GM19455 (cell line): ENCODE data around the gene ADGRB3.
"Not testable (repeated sequence)": the region's sequence is repeated elsewhere in the genome, so short reads cannot be mapped to it uniquely, and the experiment has no call there.

Experiments used
- ATAC-seq: cut with Tn5 transposase; IDR thresholded peaks from one replicate; pipeline ENCODE4 v1.9.1; 2021; ENCODE audit not compliant: unreplicated experiment

Gene ADGRB3

DNA sequence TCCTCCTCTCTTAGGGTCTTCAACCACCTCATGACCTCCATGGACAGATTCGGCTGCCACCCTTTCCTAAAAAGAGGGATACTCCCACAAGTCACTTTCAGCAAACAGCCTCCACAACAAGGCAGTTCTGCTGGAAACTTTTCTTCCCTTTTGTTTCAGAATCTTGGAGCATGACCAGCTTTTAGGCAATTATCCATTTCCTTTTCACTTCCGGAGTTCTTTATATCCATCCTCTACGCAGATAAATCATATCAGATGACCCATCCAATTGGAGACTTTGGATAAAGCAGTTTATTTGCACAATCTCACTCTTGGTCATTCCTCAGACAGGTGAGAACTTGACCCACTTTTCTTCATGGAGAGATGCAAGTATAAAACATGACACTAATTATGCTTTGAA is 763.2 kb downstream of the ADGRB3 start:
- no peak for ATAC-seq

DNA sequence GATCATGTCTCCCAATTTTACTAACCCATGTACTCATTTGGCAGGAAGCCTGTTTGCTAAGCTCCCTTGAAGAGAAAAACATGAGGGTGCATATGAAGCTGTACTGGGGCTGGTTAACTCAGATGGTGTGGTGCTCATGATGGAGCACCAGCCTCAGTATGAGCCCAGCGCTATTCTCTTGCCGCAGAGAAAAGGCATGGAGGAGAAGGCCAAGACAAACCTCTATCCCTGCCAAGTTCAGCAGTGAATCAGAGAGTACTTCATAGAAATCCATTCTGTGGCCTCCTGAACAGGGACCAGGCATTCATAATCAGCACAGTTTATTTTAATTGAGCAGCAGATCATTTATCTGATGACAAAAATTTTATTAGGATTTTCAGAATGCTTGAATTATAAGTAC is 763.6 kb downstream of the ADGRB3 start:
- no peak for ATAC-seq

DNA sequence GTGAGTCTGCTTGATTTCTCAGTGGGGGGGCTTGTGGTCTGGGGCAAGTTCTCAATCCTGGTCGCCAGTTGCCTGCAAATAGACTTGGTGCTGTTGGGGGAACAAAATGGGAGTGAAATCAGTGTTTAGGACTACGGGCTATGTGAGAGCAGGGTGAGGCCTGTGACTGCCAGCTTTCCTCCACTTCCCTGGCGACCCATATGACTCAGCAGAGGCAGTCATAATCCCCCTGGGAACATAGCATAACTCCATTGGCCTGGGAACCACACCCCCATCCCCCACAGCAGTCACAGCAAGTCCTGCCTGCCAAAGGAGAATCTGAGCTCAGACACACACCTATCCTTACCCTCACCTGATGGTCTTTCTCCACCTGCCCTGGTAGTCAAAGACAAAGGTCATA is 773.8 kb downstream of the ADGRB3 start:
- ATAC-seq: no peak

DNA sequence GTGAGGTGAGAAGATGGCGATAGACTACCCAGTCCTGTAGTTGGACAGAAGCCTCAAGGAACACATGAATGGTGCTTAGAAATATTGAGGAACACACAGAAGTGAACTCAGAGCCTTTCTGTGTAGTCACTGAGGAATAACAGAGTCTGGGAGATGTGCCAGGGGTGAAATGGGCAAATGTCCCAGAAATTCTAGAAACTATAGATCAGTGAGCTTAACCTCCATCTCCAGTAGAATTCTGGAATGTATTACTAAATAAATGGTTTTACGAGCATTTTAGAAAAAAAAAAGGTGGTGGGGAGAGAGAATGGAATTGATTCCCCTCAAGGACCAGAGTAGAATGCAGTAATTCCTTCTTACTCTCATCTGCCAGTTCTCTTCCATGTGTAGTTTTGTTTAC is 781.7 kb downstream of the ADGRB3 start:
- no peak for ATAC-seq

DNA sequence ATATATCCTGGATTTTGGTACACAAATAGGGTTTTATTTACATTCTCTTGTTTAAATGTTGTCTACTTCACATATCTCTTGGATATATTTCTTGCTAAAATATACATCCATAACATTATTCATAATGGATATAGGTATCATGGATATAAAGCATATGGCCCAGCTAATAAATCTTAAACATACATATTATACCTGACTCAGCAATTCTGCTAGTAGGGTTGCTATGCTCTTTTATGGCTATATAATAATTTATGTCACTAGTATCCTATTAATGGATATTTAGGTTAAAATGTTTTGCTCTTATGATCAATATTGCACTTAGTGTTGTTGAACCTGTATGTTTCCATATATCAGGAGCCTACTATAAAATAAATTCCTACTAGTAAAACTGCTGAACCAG is 786.2 kb downstream of the ADGRB3 start:
- no peak for ATAC-seq

DNA sequence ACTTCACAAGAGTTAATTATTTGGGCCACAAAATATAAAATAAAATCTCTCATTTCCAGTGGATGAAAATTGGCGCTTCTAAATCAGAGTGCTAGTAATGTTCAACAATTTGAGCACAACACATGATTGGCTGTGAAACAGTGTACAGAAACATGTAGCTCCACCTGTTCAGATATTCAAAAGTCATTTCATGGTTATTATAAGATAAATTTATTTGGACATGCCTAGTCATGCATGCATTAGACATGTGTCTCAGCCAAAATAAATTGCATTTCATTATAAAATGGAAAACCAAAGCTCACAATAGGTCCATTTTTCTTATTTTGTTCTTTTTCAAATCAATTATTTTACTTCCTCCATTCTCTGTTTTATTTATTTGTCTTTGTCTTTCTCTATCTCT is 786.9 kb downstream of the ADGRB3 start:
- ATAC-seq: no peak

DNA sequence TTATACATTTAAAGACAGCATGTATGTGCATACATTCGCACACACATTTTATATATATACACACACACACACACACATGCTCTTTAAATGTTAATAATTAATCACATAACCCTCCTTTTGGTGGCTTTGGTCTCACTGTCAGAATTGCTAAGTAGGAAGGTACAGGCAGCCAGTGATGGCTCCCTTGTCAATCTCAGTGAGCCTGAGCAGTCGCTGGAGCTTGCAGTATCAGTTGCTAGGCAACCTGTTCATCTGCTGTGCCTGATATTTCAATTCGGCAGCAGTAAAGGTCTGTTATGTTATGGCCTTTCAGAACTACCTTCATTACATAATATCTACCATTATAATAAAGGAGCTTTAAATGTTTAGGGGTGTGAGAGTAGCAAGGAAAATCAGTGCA is 787.4 kb downstream of the ADGRB3 start:
- ATAC-seq: no peak

DNA sequence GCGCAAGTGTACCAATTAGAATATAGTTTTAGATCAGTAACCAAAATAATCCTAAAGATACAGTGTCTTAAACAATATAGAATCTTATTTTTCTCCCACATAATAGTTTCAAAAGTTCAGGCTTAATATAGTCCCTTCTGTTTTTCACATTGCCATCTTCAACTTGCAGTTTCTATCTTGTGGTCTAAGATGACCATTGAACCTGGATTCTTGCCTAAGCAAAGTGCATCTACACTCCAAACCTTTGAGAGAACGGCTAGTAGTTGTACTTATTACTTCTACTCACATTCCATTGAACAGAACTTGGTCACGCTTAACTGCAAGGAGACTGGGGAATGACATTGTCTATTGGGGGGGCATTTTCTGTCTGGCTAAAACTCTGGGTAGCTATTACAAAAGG is 788.7 kb downstream of the ADGRB3 start:
- ATAC-seq: no peak

DNA sequence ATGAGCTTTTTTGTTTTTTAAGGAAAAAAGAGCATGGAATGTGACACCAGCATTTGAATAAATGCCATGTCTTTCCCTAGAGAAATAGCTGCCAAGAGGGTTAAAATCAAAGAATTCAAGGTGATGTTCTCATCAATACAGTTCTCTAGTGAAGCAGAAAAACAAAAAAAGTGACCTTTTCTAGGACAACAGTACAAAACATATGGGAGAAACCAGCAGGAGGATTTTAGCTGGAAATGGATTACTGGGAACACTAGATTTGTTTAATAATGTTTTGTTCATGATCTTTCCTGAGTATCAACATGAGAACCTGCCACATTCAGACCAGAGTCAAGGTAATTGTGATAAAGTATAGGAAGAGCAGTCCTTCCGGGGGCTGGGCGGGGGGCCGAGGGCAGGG is 789.5 kb downstream of the ADGRB3 start:
- no peak for ATAC-seq

DNA sequence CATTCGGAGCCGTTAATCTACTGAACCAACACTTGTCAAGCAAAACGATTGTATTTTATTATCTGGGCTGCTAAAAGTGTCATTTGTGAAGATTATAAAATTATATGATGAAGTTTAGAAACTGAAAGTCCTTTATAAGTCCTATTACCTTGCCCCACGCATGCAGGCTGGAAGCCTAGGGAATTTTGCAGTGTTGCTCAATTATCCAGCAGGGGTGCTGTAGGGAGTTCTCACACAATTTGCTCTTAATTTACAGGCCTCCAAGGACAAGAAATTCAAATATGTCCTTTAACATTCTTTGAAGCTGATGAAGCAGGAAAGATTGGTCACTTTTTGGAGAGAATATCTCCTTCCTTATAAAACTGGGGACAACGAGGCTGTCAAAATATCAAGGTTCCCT is 792.8 kb downstream of the ADGRB3 start:
- ATAC-seq: no peak

DNA sequence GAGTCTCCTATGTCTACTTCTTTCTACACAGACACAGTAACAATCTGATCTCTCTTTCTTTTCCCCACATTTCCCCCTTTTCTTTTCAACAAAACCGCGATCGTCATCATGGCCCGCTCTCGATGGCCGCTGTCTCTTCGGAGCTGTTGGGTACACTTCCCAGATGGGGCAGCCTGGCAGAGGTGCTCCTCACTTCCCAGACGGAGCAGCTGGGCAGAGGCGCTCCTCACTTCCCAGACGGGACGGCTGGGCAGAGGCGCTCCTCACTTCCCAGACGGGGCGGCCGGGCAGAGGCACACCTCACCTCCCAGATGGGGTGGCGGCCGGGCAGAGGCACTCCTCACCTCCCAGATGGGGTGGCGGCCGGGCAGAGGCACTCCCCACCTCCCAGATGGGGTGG is 797.1 kb downstream of the ADGRB3 start:
- not testable (repeated sequence) for ATAC-seq

DNA sequence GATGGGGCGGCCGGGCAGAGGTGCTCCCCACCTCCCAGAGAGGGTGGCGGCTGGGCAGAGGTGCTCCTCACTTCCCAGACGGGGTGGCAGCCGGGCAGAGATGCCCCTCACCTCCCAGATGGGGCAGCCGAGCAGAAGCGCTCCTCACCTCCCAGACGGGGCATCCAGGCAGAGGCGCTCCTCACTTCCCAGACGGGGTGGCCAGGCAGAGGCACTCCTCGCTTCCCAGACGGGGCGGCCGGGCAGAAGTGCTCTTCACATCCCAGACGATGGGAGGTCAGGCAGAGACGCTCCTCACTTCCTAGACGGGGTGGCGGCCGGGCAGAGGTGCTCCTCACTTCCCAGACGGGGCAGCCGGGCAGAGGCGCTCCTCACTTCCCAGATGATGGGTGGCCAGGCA is 798.0 kb downstream of the ADGRB3 start:
- not testable (repeated sequence) for ATAC-seq

DNA sequence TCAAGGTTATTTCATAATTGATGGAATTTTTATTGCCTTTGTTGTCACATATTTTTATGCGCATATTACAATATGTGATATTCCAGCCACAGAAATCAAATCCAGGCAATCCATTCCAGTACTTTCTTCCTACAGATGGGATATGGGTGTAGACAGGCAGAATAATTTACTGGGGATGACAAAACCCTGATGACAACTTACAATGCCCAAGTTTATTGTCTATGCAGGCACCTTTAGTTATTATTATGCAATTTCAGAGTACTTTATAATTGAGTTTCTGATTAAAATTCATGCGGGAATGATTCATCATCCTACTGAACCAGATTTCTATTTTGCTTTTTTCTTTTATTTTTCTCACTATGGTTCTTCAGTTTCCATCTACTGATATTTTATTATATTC is 803.0 kb downstream of the ADGRB3 start:
- no peak for ATAC-seq
